ENCODE results near the gene TMEM135. TPM values are rescaled to one million over a fixed set of nuclear protein-coding genes. Genes with fewer than 3 reads are reported as not detected.
"Not testable (repeated sequence)": the region's sequence is repeated elsewhere in the genome, so short reads cannot be mapped to it uniquely, and the experiment has no call there.

TMEM135 gene
- total RNA-seq, 1 donor from 2014 or later = 33.9 TPM

- H3K36me3 Mint-ChIP-seq = no peaks in the 10 kb centered on the region
- no peaks in the 10 kb centered on the region for H3K27me3 Mint-ChIP-seq
- H3K4me3 Mint-ChIP-seq = no peak overlapping the region
- DNase-seq (ENCODE audit: extremely low spot score, unreplicated experiment) = no peak
- no peak overlapping the region for H3K27ac Mint-ChIP-seq
- H3K4me1 Mint-ChIP-seq (ENCODE audit: unreplicated experiment) = peaks cover 18% of the 10 kb centered on the region
- no peak for TF ChIP-seq CTCF (conservative IDR thresholded peaks at IDR 0.05)
- H3K9me3 Mint-ChIP-seq = peaks cover 8% of the 10 kb centered on the region
Observed at GRCh38 chr11:87022254-87022653, 15.5 kb upstream of the TMEM135 start.

- Mint-ChIP-seq H3K27ac (no peak overlapping the region), H3K4me1 (ENCODE audit: unreplicated experiment) (peaks cover 15% of the 10 kb centered on the region), H3K27me3 (no peaks in the 10 kb centered on the region), H3K4me3 (no peak overlapping the region), H3K36me3 (no peaks in the 10 kb centered on the region), H3K9me3 (peaks cover 8% of the 10 kb centered on the region)
- no peak for DNase-seq (ENCODE audit: extremely low spot score, unreplicated experiment)
- TF ChIP-seq CTCF (conservative IDR thresholded peaks at IDR 0.05) = no peak
Observed at GRCh38 chr11:87022738-87023137, 15.0 kb upstream of the TMEM135 start.

GRCh38 chr11:87026415-87026814 is 11.3 kb upstream of the TMEM135 start:
- not testable (repeated sequence) for H3K4me1 Mint-ChIP-seq (ENCODE audit: unreplicated experiment); H3K4me3 Mint-ChIP-seq; H3K27ac Mint-ChIP-seq; H3K27me3 Mint-ChIP-seq; H3K9me3 Mint-ChIP-seq; H3K36me3 Mint-ChIP-seq; DNase-seq (ENCODE audit: extremely low spot score, unreplicated experiment)

- H3K4me3 Mint-ChIP-seq = no peak overlapping the region
- TF ChIP-seq CTCF (conservative IDR thresholded peaks at IDR 0.05) = no peak
- H3K9me3 Mint-ChIP-seq = no peaks in the 10 kb centered on the region
- H3K36me3 Mint-ChIP-seq = no peaks in the 10 kb centered on the region
- H3K27me3 Mint-ChIP-seq = no peaks in the 10 kb centered on the region
- DNase-seq (ENCODE audit: extremely low spot score, unreplicated experiment) = no peak
- H3K27ac Mint-ChIP-seq = no peak overlapping the region
- H3K4me1 Mint-ChIP-seq (ENCODE audit: unreplicated experiment) = peaks cover 8% of the 10 kb centered on the region
Observed at GRCh38 chr11:87030458-87031054, 7.2 kb upstream of the TMEM135 start.

GRCh38 chr11:87031433-87032170 is 6.1 kb upstream of the TMEM135 start:
- no peak for TF ChIP-seq CTCF (conservative IDR thresholded peaks at IDR 0.05)
- Mint-ChIP-seq H3K4me3 (no peak overlapping the region), H3K36me3 (no peaks in the 10 kb centered on the region), H3K9me3 (no peaks in the 10 kb centered on the region), H3K4me1 (ENCODE audit: unreplicated experiment) (peaks cover 11% of the 10 kb centered on the region), H3K27ac (no peak overlapping the region), H3K27me3 (no peaks in the 10 kb centered on the region)
- no peak for DNase-seq (ENCODE audit: extremely low spot score, unreplicated experiment)

- H3K27me3 Mint-ChIP-seq = no peaks in the 10 kb centered on the region
- no peak for DNase-seq (ENCODE audit: extremely low spot score, unreplicated experiment)
- H3K4me1 Mint-ChIP-seq (ENCODE audit: unreplicated experiment) = peaks cover 18% of the 10 kb centered on the region
- H3K27ac Mint-ChIP-seq = no peak overlapping the region
- no peaks in the 10 kb centered on the region for H3K9me3 Mint-ChIP-seq
- H3K4me3 Mint-ChIP-seq = no peak overlapping the region
- no peak for TF ChIP-seq CTCF (conservative IDR thresholded peaks at IDR 0.05)
- no peaks in the 10 kb centered on the region for H3K36me3 Mint-ChIP-seq
Observed at GRCh38 chr11:87033561-87033960, 4.2 kb upstream of the TMEM135 start.

All from type B pancreatic cell (in vitro differentiated cells).